K562 (cell line): ENCODE results near the gene CNPY4. TPM values are rescaled to one million over a fixed set of nuclear protein-coding genes. Genes with fewer than 3 reads are reported as not detected.

Source experiments
- ARHGAP35 ChIP-seq: fragments of 450-650 bp; IDR thresholded peaks from 2 replicates; pipeline ENCODE4 v1.6.1; 2018; ENCODE audit not compliant: partially characterized antibody
- FOXM1 ChIP-seq, 2 experiments: fragments of 450-650 bp in 1 of 2; sonication (generic) in 1 of 2; formaldehyde crosslinking in 1 of 2; IDR thresholded peaks; 2 replicates each; pipeline versions ENCODE4 v1.6.1 to v1.9.0; 2017 to 2022; ENCODE audit warnings: low read depth in 2 of 2, mild to moderate bottlenecking in 2 of 2, missing genetic modification reagents in 1 of 2, moderate library complexity in 1 of 2
- NBN ChIP-seq: fragments of 450-650 bp; IDR thresholded peaks from 2 replicates; pipeline ENCODE4 v1.6.1; 2016; ENCODE audit warnings: low read depth, mild to moderate bottlenecking
- STAG1 ChIP-seq: sonication (generic); formaldehyde crosslinking; IDR thresholded peaks from 2 replicates; pipeline ENCODE4 v1.5.0; 2020; ENCODE audit warnings: missing genetic modification reagents, borderline replicate concordance
- ZNF583 ChIP-seq: fragments of 250-450 bp; sonication (Bioruptor Pico); IDR thresholded peaks from 2 replicates; pipeline ENCODE4 v1.4.0; 2020
- polyA plus RNA-seq, 8 experiments: library from polyadenylated mRNA; depleted of rRNA in 4 of 8; stranded (reverse) in 5 of 8; unstranded in 3 of 8; fragments of >200 nt; fragmentation: Nextera tagmentation in 2 of 8; fragmentation: Illumina TruSeq in 1 of 8; extraction: Ambion mirVana in 2 of 8; extraction: Trizol in 1 of 8; gene quantifications; 2 replicates each; pipeline versions ENCODE4 v1.2.1 to v1.2.3, GENCODE V29; 2011 to 2014; ENCODE audit warnings: inconsistent platforms in 1 of 8, missing spikeins in 1 of 8
- total RNA-seq, 7 experiments: library from RNA; depleted of rRNA in 6 of 7; stranded (reverse); fragments of >200 nt in 6 of 7; fragmentation: Illumina TruSeq in 2 of 7; extraction: Trizol in 2 of 7; gene quantifications; 2 replicates each; pipeline versions ENCODE4 v1.2.1 to v1.2.3, GENCODE V29; 2011 to 2021; ENCODE audit warnings: low replicate concordance in 1 of 7
- TF ChIP-seq, protein P1 (sequence below): fragments of 450-650 bp; formaldehyde crosslinking; IDR thresholded peaks from 2 replicates; pipeline ENCODE4 v1.4.0; 2020; ENCODE audit warnings: mild to moderate bottlenecking, moderate library complexity
- TF ChIP-seq, protein P2 (sequence below), 2 experiments: fragments of 450-650 bp in 1 of 2; sonication (generic) in 1 of 2; formaldehyde crosslinking in 1 of 2; IDR thresholded peaks; 2 replicates each; pipeline versions ENCODE4 v1.7.1 to v1.9.0; 2016 to 2022; ENCODE audit warnings: inconsistent platforms in 1 of 2, mild to moderate bottlenecking in 1 of 2, missing genetic modification reagents in 1 of 2
- TF ChIP-seq, protein P3 (sequence below): fragments of 250-450 bp; sonication (Bioruptor Pico); IDR thresholded peaks from 2 replicates; pipeline ENCODE4 v1.8.0; 2022; ENCODE audit warnings: moderate library complexity, mild to moderate bottlenecking, inconsistent platforms
- TF ChIP-seq, protein P4 (sequence below), 3 experiments: fragments of 200-800 bp in 1 of 3; fragments of 250-450 bp in 1 of 3; fragments of 450-650 bp in 1 of 3; sonication (Bioruptor Pico) in 1 of 3; sonication (Bioruptor generic) in 1 of 3; formaldehyde crosslinking in 1 of 3; IDR thresholded peaks; 2 replicates each; pipeline versions ENCODE4 v1.6.1 to v1.8.0; 2016 to 2022; ENCODE audit warnings: mild to moderate bottlenecking in 2 of 3, missing genetic modification characterization in 2 of 3, missing compliant biosample characterization in 1 of 3, moderate library complexity in 1 of 3

The CNPY4 gene
- total and polyA plus RNA-seq, 9 of the 15 experiments (the other 6 are each of a cell fraction or from before 2014, with no cell fraction given), result 1.9 to 11.2 (median 7.0) TPM

DNA sequence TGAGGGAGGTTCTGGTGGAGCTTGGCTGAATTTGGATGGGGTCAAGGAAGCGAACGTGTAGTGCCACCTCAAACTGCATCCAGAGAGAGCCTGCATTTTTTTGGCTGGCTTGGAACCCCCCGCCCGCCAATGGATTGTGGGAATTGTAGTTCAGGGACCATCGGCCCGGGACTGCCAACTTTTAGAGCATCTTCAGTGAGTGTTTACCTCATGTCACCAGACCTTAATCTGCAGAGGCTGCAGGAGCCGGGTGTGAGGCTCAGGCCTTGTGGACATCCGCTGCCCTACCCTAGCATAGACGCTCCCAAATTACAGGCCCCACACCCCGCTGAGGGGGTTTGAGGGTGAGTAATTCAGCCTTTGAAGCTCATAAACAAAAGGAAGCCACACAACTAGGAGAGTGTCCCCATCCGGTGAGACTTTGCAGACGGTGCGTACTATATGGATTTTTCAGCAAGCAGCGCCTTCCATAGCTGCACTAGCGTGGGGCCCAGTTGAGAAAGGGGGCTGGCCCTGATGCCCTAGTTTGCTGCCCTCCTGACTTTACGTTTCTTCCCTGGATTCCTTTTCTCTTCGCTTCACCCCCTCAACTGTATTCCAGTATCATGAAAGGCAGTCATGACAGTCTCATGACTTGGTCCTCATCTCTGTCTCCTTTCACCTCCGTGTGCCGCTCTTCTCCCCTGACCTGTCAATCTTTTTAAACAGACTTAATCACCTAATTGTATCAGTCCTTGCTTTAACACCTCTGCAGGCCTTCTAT is 717 bp downstream of the CNPY4 start (continued):
- TF ChIP-seq, protein P1, sequence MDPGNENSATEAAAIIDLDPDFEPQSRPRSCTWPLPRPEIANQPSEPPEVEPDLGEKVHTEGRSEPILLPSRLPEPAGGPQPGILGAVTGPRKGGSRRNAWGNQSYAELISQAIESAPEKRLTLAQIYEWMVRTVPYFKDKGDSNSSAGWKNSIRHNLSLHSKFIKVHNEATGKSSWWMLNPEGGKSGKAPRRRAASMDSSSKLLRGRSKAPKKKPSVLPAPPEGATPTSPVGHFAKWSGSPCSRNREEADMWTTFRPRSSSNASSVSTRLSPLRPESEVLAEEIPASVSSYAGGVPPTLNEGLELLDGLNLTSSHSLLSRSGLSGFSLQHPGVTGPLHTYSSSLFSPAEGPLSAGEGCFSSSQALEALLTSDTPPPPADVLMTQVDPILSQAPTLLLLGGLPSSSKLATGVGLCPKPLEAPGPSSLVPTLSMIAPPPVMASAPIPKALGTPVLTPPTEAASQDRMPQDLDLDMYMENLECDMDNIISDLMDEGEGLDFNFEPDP (CRISPR knock-in tag), result no peak
- TF ChIP-seq, protein P2, sequence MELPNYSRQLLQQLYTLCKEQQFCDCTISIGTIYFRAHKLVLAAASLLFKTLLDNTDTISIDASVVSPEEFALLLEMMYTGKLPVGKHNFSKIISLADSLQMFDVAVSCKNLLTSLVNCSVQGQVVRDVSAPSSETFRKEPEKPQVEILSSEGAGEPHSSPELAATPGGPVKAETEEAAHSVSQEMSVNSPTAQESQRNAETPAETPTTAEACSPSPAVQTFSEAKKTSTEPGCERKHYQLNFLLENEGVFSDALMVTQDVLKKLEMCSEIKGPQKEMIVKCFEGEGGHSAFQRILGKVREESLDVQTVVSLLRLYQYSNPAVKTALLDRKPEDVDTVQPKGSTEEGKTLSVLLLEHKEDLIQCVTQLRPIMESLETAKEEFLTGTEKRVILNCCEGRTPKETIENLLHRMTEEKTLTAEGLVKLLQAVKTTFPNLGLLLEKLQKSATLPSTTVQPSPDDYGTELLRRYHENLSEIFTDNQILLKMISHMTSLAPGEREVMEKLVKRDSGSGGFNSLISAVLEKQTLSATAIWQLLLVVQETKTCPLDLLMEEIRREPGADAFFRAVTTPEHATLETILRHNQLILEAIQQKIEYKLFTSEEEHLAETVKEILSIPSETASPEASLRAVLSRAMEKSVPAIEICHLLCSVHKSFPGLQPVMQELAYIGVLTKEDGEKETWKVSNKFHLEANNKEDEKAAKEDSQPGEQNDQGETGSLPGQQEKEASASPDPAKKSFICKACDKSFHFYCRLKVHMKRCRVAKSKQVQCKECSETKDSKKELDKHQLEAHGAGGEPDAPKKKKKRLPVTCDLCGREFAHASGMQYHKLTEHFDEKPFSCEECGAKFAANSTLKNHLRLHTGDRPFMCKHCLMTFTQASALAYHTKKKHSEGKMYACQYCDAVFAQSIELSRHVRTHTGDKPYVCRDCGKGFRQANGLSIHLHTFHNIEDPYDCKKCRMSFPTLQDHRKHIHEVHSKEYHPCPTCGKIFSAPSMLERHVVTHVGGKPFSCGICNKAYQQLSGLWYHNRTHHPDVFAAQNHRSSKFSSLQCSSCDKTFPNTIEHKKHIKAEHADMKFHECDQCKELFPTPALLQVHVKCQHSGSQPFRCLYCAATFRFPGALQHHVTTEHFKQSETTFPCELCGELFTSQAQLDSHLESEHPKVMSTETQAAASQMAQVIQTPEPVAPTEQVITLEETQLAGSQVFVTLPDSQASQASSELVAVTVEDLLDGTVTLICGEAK (IDR thresholded peaks at IDR 0.05), result no peak
- TF ChIP-seq, protein P2 (CRISPR knock-in tag; IDR thresholded peaks at IDR 0.05), result no peak
- no peak for TF ChIP-seq ZNF583
- TF ChIP-seq STAG1 (CRISPR knock-in tag), result no peak
- no peak; the same call in 1 of the 2 replicates for TF ChIP-seq NBN
- TF ChIP-seq, protein P3, sequence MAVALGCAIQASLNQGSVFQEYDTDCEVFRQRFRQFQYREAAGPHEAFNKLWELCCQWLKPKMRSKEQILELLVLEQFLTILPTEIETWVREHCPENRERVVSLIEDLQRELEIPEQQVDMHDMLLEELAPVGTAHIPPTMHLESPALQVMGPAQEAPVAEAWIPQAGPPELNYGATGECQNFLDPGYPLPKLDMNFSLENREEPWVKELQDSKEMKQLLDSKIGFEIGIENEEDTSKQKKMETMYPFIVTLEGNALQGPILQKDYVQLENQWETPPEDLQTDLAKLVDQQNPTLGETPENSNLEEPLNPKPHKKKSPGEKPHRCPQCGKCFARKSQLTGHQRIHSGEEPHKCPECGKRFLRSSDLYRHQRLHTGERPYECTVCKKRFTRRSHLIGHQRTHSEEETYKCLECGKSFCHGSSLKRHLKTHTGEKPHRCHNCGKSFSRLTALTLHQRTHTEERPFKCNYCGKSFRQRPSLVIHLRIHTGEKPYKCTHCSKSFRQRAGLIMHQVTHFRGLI (CRISPR knock-in tag), result no peak
- TF ChIP-seq, protein P4, sequence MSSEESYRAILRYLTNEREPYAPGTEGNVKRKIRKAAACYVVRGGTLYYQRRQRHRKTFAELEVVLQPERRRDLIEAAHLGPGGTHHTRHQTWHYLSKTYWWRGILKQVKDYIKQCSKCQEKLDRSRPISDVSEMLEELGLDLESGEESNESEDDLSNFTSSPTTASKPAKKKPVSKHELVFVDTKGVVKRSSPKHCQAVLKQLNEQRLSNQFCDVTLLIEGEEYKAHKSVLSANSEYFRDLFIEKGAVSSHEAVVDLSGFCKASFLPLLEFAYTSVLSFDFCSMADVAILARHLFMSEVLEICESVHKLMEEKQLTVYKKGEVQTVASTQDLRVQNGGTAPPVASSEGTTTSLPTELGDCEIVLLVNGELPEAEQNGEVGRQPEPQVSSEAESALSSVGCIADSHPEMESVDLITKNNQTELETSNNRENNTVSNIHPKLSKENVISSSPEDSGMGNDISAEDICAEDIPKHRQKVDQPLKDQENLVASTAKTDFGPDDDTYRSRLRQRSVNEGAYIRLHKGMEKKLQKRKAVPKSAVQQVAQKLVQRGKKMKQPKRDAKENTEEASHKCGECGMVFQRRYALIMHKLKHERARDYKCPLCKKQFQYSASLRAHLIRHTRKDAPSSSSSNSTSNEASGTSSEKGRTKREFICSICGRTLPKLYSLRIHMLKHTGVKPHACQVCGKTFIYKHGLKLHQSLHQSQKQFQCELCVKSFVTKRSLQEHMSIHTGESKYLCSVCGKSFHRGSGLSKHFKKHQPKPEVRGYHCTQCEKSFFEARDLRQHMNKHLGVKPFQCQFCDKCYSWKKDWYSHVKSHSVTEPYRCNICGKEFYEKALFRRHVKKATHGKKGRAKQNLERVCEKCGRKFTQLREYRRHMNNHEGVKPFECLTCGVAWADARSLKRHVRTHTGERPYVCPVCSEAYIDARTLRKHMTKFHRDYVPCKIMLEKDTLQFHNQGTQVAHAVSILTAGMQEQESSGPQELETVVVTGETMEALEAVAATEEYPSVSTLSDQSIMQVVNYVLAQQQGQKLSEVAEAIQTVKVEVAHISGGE (CRISPR knock-in tag; IDR thresholded peaks at IDR 0.05), result no peak
- no peak for TF ChIP-seq ARHGAP35
- no peak for TF ChIP-seq FOXM1 (IDR thresholded peaks at IDR 0.05; ENCODE audit: low read depth)
- no peak for TF ChIP-seq FOXM1 (CRISPR knock-in tag; IDR thresholded peaks at IDR 0.05; ENCODE audit: low read depth)
